Transverse colon (tissue), 4 donors: Measurements from ENCODE around the gene RIPOR3. TPM values are rescaled to one million over a fixed set of nuclear protein-coding genes. Genes with fewer than 3 reads are reported as not detected.

Experiments
- DNase-seq: peaks from one replicate; pipeline ENCODE4 v3.0.0-alpha.2; 2019
- H3K27ac ChIP-seq, 4 donors: fragments of 200-600 bp; sonication (generic); 2 replicates each; pipeline ENCODE4 v1.5.1; 2016 to 2018; ENCODE audit warnings: inconsistent platforms in 4 of 4
- H3K27me3 ChIP-seq: fragments of 200-600 bp; sonication (generic); 2 replicates; pipeline ENCODE4 v1.5.1; 2017; ENCODE audit warnings: inconsistent platforms
- H3K36me3 ChIP-seq, 4 donors: fragments of 200-600 bp; sonication (generic); 2 replicates each; pipeline ENCODE4 v1.5.1; 2017 to 2019; ENCODE audit warnings: inconsistent platforms in 4 of 4
- H3K4me1 ChIP-seq, 4 donors: fragments of 200-600 bp; sonication (generic); 2 replicates each; pipeline ENCODE4 v1.5.1; 2017 to 2020; ENCODE audit warnings: inconsistent platforms in 4 of 4
- H3K4me3 ChIP-seq, 4 donors: fragments of 200-600 bp; sonication (generic); 1 replicate in 1 of 4; 2 replicates in 3 of 4; pipeline versions ENCODE4 v1.5.1 to v1.6.1; 2017 to 2019; ENCODE audit warnings: inconsistent platforms in 4 of 4
- H3K9me3 ChIP-seq, 2 donors: fragments of 200-600 bp; sonication (generic); 2 replicates each; pipeline ENCODE4 v1.5.1; 2017 to 2019; ENCODE audit warnings: inconsistent platforms in 2 of 2
- EP300 ChIP-seq: sonication (generic); formaldehyde crosslinking; IDR thresholded peaks from one replicate; pipeline ENCODE4 v1.6.1; 2017; ENCODE audit warnings: antibody characterized with exemption, low read depth
- POLR2A ChIP-seq: fragments of 450-650 bp; IDR thresholded peaks from one replicate; pipeline ENCODE4 v1.6.1; 2016; ENCODE audit warnings: antibody characterized with exemption, mild to moderate bottlenecking, moderate library complexity
- POLR2AphosphoS5 ChIP-seq, 3 donors: sonication (generic); formaldehyde crosslinking; IDR thresholded peaks; one replicate each; pipeline ENCODE4 v1.6.1; 2016; ENCODE audit warnings: antibody characterized with exemption in 3 of 3
- WGBS, 2 donors: methylation state at CpG; one replicate each; pipeline ENCODE4 v1.1.5; 2018; ENCODE audit warnings: low coverage in 1 of 2; 5-methylcytosine and 5-hydroxymethylcytosine counted together
- in situ Hi-C, 4 donors: fragments of 200-750 bp; cut with MboI; loops; one replicate each; pipeline versions ENCODE4 v1.15.0 to v1.15.1; 2017; ENCODE audit warnings: low sequenced_read_pairs in 3 of 4, low pct_ligation_motif_present in 1 of 4, low pct_unique_long_range_greater_than_20kb in 1 of 4
- intact Hi-C: fragments of 100-400 bp; cut with DNase I; formaldehyde crosslinking; loops from one replicate; pipeline ENCODE4 v1.15.1; 2023; ENCODE audit warnings: low total_unique reads
- total RNA-seq, 4 donors: library from RNA; depleted of rRNA; stranded (reverse); fragments of >200 nt; gene quantifications; one replicate each; pipeline ENCODE4 v1.1.0, GENCODE V29; 2016
- TF ChIP-seq, protein P1 (sequence below), 5 experiments: fragments of 200-600 bp in 3 of 5; fragments of 450-650 bp in 2 of 5; sonication (generic) in 3 of 5; IDR thresholded peaks; 1 replicate in 2 of 5; 2 replicates in 3 of 5; pipeline ENCODE4 v1.5.1; 2016 to 2017; ENCODE audit warnings: antibody characterized with exemption in 5 of 5, inconsistent platforms in 3 of 5, mild to moderate bottlenecking in 2 of 5, moderate library complexity in 1 of 5

Gene RIPOR3
- total RNA-seq, 4 donors from 2014 or later = 4.6 to 15.7 (median 8.7) TPM

GRCh38 chr20:50720026-50720425 is 28.7 kb upstream of the RIPOR3 start:
- in situ Hi-C loops = no loop called here
- TF ChIP-seq EP300 (no peak), POLR2A (no peak), POLR2AphosphoS5 (IDR thresholded peaks at IDR 0.05) (no peak)
- TF ChIP-seq, protein P1, sequence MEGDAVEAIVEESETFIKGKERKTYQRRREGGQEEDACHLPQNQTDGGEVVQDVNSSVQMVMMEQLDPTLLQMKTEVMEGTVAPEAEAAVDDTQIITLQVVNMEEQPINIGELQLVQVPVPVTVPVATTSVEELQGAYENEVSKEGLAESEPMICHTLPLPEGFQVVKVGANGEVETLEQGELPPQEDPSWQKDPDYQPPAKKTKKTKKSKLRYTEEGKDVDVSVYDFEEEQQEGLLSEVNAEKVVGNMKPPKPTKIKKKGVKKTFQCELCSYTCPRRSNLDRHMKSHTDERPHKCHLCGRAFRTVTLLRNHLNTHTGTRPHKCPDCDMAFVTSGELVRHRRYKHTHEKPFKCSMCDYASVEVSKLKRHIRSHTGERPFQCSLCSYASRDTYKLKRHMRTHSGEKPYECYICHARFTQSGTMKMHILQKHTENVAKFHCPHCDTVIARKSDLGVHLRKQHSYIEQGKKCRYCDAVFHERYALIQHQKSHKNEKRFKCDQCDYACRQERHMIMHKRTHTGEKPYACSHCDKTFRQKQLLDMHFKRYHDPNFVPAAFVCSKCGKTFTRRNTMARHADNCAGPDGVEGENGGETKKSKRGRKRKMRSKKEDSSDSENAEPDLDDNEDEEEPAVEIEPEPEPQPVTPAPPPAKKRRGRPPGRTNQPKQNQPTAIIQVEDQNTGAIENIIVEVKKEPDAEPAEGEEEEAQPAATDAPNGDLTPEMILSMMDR (IDR thresholded peaks at IDR 0.05) = no peak
- WGBS, 2 donors = 84 to 92% methylated on average over 4 to 5 of the region's 5 CpGs

GRCh38 chr20:50719328-50719727 is 28.0 kb upstream of the RIPOR3 start:
- TF ChIP-seq POLR2AphosphoS5 (IDR thresholded peaks at IDR 0.05) (no peak), POLR2A (no peak), EP300 (no peak)
- TF ChIP-seq, protein P1 (IDR thresholded peaks at IDR 0.05) = no peak
- Histone ChIP-seq H3K27ac (no peak overlapping the region), H3K4me3 (no peak overlapping the region), H3K9me3 (no peaks in the 10 kb centered on the region), H3K36me3 (no peaks in the 10 kb centered on the region), H3K4me1 (no peaks in the 10 kb centered on the region), H3K27me3 (no peaks in the 10 kb centered on the region)
- intact Hi-C loops = no loop called here
- in situ Hi-C loops = no loop called here
- WGBS, 2 donors = 93 to 95% methylated on average over 4 of the region's 4 CpGs
- no peak for DNase-seq

More at GRCh38 chr20:50720026-50720425, 28.7 kb upstream of the RIPOR3 start:
- no peak overlapping the region for H3K4me3 ChIP-seq
- no peak for DNase-seq
- no peaks in the 10 kb centered on the region for H3K9me3 ChIP-seq
- H3K27me3 ChIP-seq = no peaks in the 10 kb centered on the region
- H3K36me3 ChIP-seq = no peaks in the 10 kb centered on the region
- H3K4me1 ChIP-seq = peaks cover 0 to 4% (median under 1%) of the 10 kb centered on the region in 4 donors
- no peak overlapping the region for H3K27ac ChIP-seq
- intact Hi-C loops = no loop called here

GRCh38 chr20:50717974-50718761 is 26.8 kb upstream of the RIPOR3 start:
- Histone ChIP-seq H3K27ac (no peak overlapping the region), H3K4me1 (no peaks in the 10 kb centered on the region), H3K27me3 (no peaks in the 10 kb centered on the region), H3K4me3 (no peak overlapping the region), H3K9me3 (no peaks in the 10 kb centered on the region), H3K36me3 (no peaks in the 10 kb centered on the region)
- in situ Hi-C loops (no loop called here), intact Hi-C loops (no loop called here)
- 75 to 76% methylated on average over 10 to 13 of the region's 13 CpGs for WGBS, 2 donors
- TF ChIP-seq, protein P1 (IDR thresholded peaks at IDR 0.05) = no peak
- TF ChIP-seq POLR2A = no peak
- no peak for TF ChIP-seq EP300
- TF ChIP-seq POLR2AphosphoS5 (IDR thresholded peaks at IDR 0.05) = no peak
- DNase-seq = no peak

GRCh38 chr20:50717312-50717711 is 26.0 kb upstream of the RIPOR3 start:
- TF ChIP-seq POLR2AphosphoS5 (IDR thresholded peaks at IDR 0.05) (no peak), POLR2A (no peak), EP300 (no peak)
- TF ChIP-seq, protein P1 (IDR thresholded peaks at IDR 0.05) = no peak
- intact Hi-C loops = no loop called here
- no peaks in the 10 kb centered on the region for H3K9me3 ChIP-seq
- in situ Hi-C loops = no loop called here
- no peak overlapping the region for H3K27ac ChIP-seq
- H3K4me1 ChIP-seq = no peaks in the 10 kb centered on the region
- no peak overlapping the region for H3K4me3 ChIP-seq
- H3K36me3 ChIP-seq = no peaks in the 10 kb centered on the region
- DNase-seq = no peak
- H3K27me3 ChIP-seq = no peaks in the 10 kb centered on the region
- WGBS, 2 donors = 96% methylated on average over 2 of the region's 2 CpGs; no CpG with 5 or more reads in 1 of the 2 donors
